HL-60 (cell line): ENCODE results near the gene RPUSD1.

Source experiments
- DNase-seq, 2 experiments: peaks; one replicate each; pipeline ENCODE4 v3.0.0-alpha.2; 2010 to 2020; ENCODE audit warnings: low read depth in 1 of 2, low spot score in 1 of 2
- H3K27ac ChIP-seq: fragments of 250-450 bp; sonication (Bioruptor Pico); replicated peaks from 2 replicates; pipeline ENCODE4 v1.5.1; 2020; ENCODE audit warnings: mild to moderate bottlenecking, moderate library complexity
- H3K27me3 ChIP-seq: fragments of 250-450 bp; sonication (Bioruptor Pico); 2 replicates; pipeline ENCODE4 v1.5.1; 2021; ENCODE audit warnings: mild to moderate bottlenecking, moderate library complexity; ENCODE audit not compliant: insufficient read depth, poor library complexity, severe bottlenecking
- H3K4me3 ChIP-seq: replicated peaks from 2 replicates; pipeline ENCODE4 v1.5.1; 2011; ENCODE audit warnings: mild to moderate bottlenecking, control low read depth, low read length; ENCODE audit not compliant: insufficient read depth
- CTCF ChIP-seq: IDR thresholded peaks from one replicate; pipeline ENCODE4 v1.5.1; 2011; ENCODE audit warnings: low read length, control low read depth, inconsistent platforms; ENCODE audit not compliant: insufficient read depth
- GABPA ChIP-seq: IDR thresholded peaks from 2 replicates; pipeline ENCODE4 v1.6.1; 2012; ENCODE audit warnings: low read depth
- POLR2AphosphoS5 ChIP-seq: IDR thresholded peaks from 2 replicates; pipeline ENCODE4 v1.6.1; 2012; ENCODE audit warnings: low read depth
- REST ChIP-seq: IDR thresholded peaks from 2 replicates; pipeline ENCODE4 v1.6.1; 2012; ENCODE audit warnings: low read depth; ENCODE audit not compliant: insufficient replicate concordance
- SPI1 ChIP-seq: IDR thresholded peaks from 2 replicates; pipeline ENCODE4 v1.6.1; 2012; ENCODE audit warnings: low read depth, mild to moderate bottlenecking, borderline replicate concordance

The RPUSD1 gene

GRCh38 chr16:799948-800833 is 12.0 kb upstream of the RPUSD1 start, which contains the start of gene GNG13:
Gene GNG13, minus strand, starts transcription at chr16:800734. Its CDS starts 1,657 bp downstream, at chr16:799077.
- H3K27ac ChIP-seq: no peak within 1 kb of the TSS
- TF ChIP-seq REST (no peak), POLR2AphosphoS5 (no peak), SPI1 (no peak), GABPA (no peak), CTCF (no peak)
- no peak within 1 kb of the TSS for H3K4me3 ChIP-seq
- DNase-seq: no peak
- H3K27me3 ChIP-seq: peaks cover 31% of the 10 kb centered on the region

GRCh38 chr16:799111-799947 is 11.1 kb upstream of the RPUSD1 start:
- no peak overlapping the region for H3K4me3 ChIP-seq
- DNase-seq: no peak
- no peak for TF ChIP-seq GABPA
- TF ChIP-seq POLR2AphosphoS5: no peak
- no peak for TF ChIP-seq REST
- no peak for TF ChIP-seq CTCF
- no peak for TF ChIP-seq SPI1
- no peak overlapping the region for H3K27ac ChIP-seq
- H3K27me3 ChIP-seq: peaks cover 29% of the 10 kb centered on the region

- TF ChIP-seq CTCF: no peak
- TF ChIP-seq GABPA: no peak
- no peak for TF ChIP-seq SPI1
- TF ChIP-seq REST: no peak
- no peak for TF ChIP-seq POLR2AphosphoS5
- DNase-seq: no peak
- no peak overlapping the region for H3K4me3 ChIP-seq
- H3K27me3 ChIP-seq: peaks cover 29% of the 10 kb centered on the region
- no peak overlapping the region for H3K27ac ChIP-seq
Observed at GRCh38 chr16:798666-799065, 10.5 kb upstream of the RPUSD1 start.
